HepG2 (cell line): Measurements from ENCODE around the gene RNU7-1. TPM values are rescaled to one million over a fixed set of nuclear protein-coding genes. Genes with fewer than 3 reads are reported as not detected.

Experiments
- ARNTL ChIP-seq: sonication (generic); formaldehyde crosslinking; IDR thresholded peaks from 2 replicates; pipeline ENCODE4 v1.4.0; 2020; ENCODE audit warnings: mild to moderate bottlenecking, missing genetic modification reagents
- CBFB ChIP-seq: sonication (generic); formaldehyde crosslinking; IDR thresholded peaks from 2 replicates; pipeline ENCODE4 v1.4.0; 2020; ENCODE audit warnings: missing genetic modification reagents
- HNRNPL ChIP-seq: fragments of 200-400 bp; formaldehyde crosslinking; IDR thresholded peaks from 2 replicates; pipeline ENCODE4 v1.6.1; 2017; ENCODE audit warnings: mild to moderate bottlenecking, low read depth, low read length
- HOXA7 ChIP-seq: sonication (generic); formaldehyde crosslinking; IDR thresholded peaks from 2 replicates; pipeline ENCODE4 v1.8.1; 2022; ENCODE audit warnings: mild to moderate bottlenecking, missing genetic modification reagents, moderate library complexity
- NFKBIZ ChIP-seq: IDR thresholded peaks from 2 replicates; pipeline ENCODE4 v1.6.1; 2018; ENCODE audit warnings: missing genetic modification reagents, missing compliant biosample characterization
- SNRNP70 ChIP-seq: fragments of 200-400 bp; formaldehyde crosslinking; IDR thresholded peaks from 2 replicates; pipeline ENCODE4 v1.6.1; 2017; ENCODE audit warnings: mild to moderate bottlenecking, low read depth, low read length, moderate library complexity
- SP4 ChIP-seq: sonication (generic); formaldehyde crosslinking; IDR thresholded peaks from 2 replicates; pipeline ENCODE4 v1.8.1; 2023; ENCODE audit warnings: mild to moderate bottlenecking, missing genetic modification reagents
- TBX2 ChIP-seq: sonication (generic); formaldehyde crosslinking; IDR thresholded peaks from 2 replicates; pipeline ENCODE4 v1.5.0; 2020; ENCODE audit warnings: missing genetic modification reagents, mild to moderate bottlenecking, borderline replicate concordance
- ZNF260 ChIP-seq: sonication (generic); formaldehyde crosslinking; IDR thresholded peaks from 2 replicates; pipeline ENCODE4 v1.4.0; 2020; ENCODE audit warnings: missing genetic modification reagents, low read depth, mild to moderate bottlenecking, borderline replicate concordance
- polyA plus RNA-seq, 8 experiments: library from polyadenylated mRNA; depleted of rRNA in 3 of 8; stranded (reverse) in 7 of 8; unstranded in 1 of 8; fragments of >200 nt; fragmentation: Illumina TruSeq in 4 of 8; extraction: Trizol in 4 of 8; gene quantifications; 2 replicates each; pipeline versions ENCODE4 v1.2.1 to v1.2.3, GENCODE V29; 2011 to 2016; ENCODE audit warnings: low read depth in 4 of 8, missing spikeins in 1 of 8, mixed read lengths in 1 of 8; ENCODE audit not compliant: insufficient read depth in 1 of 8
- total RNA-seq, 5 experiments: library from RNA; depleted of rRNA; stranded (reverse); fragments of >200 nt; fragmentation: Illumina TruSeq; extraction: Trizol; gene quantifications; 2 replicates each; pipeline ENCODE4 v1.2.3, GENCODE V29; 2016; ENCODE audit warnings: low read depth in 1 of 5
- TF ChIP-seq, protein P1 (sequence below): IDR thresholded peaks from 2 replicates; pipeline ENCODE4 v1.6.1; 2016; ENCODE audit warnings: low read depth, missing genetic modification reagents, missing compliant biosample characterization
- TF ChIP-seq, protein P2 (sequence below): sonication (generic); formaldehyde crosslinking; IDR thresholded peaks from 2 replicates; pipeline ENCODE4 v1.4.0; 2020; ENCODE audit warnings: missing genetic modification reagents, borderline replicate concordance
- TF ChIP-seq, protein P3 (sequence below): sonication (generic); formaldehyde crosslinking; IDR thresholded peaks from 2 replicates; pipeline ENCODE4 v1.4.0; 2020; ENCODE audit warnings: mild to moderate bottlenecking, missing genetic modification reagents
- TF ChIP-seq, protein P4 (sequence below): sonication (generic); formaldehyde crosslinking; IDR thresholded peaks from 2 replicates; pipeline ENCODE4 v1.5.0; 2020; ENCODE audit warnings: missing genetic modification reagents

RNU7-1 gene
- total and polyA plus RNA-seq, 2 of the 13 experiments (the other 11 are each of a cell fraction or from before 2014, with no cell fraction given) = not detected

DNA sequence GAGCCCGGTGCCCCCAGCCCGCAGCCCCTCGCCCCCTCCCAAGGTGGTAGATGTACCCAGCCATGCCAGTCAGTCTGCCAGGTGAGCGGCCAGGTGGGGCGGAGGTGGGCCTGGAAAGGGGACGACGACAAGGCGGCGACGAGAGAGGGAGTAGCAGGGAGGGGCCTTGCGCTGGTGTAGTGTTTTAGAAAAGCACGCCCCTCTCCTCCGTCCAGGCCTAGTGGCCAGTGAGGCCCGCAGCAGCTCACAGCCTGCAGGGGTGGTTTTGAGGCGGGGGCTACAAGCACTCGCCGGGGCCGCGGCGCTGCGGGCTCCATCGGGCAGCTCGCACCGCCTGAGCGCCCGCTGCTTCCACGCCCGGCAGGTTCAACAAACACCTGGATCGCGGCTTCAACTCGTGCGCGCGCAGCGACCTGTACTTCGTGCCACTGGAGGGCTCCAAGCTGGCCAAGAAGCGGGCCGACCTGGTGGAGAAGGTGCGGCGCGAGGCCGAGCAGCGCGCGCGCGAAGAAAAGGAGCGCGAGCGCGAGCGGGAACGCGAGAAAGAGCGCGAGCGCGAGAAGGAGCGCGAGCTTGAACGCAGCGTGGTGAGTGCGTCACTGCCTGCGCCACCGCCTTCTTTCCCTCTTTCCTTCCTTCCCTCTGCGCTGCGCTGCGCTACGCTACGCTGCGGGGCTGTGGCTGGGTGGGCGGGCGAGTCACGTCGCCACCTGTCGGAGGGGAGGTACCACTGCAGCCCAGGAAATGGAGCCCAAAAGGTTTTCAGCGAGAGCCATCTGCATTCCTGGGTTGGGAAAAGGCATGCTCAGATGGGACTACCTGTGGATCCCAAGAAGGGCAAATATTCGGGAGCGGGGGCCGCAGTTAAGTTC lies 5.9 kb upstream of the RNU7-1 start (continued):
- TF ChIP-seq, protein P1, sequence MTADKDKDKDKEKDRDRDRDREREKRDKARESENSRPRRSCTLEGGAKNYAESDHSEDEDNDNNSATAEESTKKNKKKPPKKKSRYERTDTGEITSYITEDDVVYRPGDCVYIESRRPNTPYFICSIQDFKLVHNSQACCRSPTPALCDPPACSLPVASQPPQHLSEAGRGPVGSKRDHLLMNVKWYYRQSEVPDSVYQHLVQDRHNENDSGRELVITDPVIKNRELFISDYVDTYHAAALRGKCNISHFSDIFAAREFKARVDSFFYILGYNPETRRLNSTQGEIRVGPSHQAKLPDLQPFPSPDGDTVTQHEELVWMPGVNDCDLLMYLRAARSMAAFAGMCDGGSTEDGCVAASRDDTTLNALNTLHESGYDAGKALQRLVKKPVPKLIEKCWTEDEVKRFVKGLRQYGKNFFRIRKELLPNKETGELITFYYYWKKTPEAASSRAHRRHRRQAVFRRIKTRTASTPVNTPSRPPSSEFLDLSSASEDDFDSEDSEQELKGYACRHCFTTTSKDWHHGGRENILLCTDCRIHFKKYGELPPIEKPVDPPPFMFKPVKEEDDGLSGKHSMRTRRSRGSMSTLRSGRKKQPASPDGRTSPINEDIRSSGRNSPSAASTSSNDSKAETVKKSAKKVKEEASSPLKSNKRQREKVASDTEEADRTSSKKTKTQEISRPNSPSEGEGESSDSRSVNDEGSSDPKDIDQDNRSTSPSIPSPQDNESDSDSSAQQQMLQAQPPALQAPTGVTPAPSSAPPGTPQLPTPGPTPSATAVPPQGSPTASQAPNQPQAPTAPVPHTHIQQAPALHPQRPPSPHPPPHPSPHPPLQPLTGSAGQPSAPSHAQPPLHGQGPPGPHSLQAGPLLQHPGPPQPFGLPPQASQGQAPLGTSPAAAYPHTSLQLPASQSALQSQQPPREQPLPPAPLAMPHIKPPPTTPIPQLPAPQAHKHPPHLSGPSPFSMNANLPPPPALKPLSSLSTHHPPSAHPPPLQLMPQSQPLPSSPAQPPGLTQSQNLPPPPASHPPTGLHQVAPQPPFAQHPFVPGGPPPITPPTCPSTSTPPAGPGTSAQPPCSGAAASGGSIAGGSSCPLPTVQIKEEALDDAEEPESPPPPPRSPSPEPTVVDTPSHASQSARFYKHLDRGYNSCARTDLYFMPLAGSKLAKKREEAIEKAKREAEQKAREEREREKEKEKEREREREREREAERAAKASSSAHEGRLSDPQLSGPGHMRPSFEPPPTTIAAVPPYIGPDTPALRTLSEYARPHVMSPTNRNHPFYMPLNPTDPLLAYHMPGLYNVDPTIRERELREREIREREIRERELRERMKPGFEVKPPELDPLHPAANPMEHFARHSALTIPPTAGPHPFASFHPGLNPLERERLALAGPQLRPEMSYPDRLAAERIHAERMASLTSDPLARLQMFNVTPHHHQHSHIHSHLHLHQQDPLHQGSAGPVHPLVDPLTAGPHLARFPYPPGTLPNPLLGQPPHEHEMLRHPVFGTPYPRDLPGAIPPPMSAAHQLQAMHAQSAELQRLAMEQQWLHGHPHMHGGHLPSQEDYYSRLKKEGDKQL (CRISPR knock-in tag) = peak; percentile 35; the same call in 1 of the 2 replicates
- TF ChIP-seq HOXA7 (CRISPR knock-in tag) = no peak
- TF ChIP-seq NFKBIZ (CRISPR knock-in tag) = peak; percentile 56; the same call in 1 of the 2 replicates
- TF ChIP-seq TBX2 (CRISPR knock-in tag) = peak; percentile 84; the same call in 1 of the 2 replicates
- no peak for TF ChIP-seq ZNF260 (CRISPR knock-in tag)
- TF ChIP-seq, protein P2, sequence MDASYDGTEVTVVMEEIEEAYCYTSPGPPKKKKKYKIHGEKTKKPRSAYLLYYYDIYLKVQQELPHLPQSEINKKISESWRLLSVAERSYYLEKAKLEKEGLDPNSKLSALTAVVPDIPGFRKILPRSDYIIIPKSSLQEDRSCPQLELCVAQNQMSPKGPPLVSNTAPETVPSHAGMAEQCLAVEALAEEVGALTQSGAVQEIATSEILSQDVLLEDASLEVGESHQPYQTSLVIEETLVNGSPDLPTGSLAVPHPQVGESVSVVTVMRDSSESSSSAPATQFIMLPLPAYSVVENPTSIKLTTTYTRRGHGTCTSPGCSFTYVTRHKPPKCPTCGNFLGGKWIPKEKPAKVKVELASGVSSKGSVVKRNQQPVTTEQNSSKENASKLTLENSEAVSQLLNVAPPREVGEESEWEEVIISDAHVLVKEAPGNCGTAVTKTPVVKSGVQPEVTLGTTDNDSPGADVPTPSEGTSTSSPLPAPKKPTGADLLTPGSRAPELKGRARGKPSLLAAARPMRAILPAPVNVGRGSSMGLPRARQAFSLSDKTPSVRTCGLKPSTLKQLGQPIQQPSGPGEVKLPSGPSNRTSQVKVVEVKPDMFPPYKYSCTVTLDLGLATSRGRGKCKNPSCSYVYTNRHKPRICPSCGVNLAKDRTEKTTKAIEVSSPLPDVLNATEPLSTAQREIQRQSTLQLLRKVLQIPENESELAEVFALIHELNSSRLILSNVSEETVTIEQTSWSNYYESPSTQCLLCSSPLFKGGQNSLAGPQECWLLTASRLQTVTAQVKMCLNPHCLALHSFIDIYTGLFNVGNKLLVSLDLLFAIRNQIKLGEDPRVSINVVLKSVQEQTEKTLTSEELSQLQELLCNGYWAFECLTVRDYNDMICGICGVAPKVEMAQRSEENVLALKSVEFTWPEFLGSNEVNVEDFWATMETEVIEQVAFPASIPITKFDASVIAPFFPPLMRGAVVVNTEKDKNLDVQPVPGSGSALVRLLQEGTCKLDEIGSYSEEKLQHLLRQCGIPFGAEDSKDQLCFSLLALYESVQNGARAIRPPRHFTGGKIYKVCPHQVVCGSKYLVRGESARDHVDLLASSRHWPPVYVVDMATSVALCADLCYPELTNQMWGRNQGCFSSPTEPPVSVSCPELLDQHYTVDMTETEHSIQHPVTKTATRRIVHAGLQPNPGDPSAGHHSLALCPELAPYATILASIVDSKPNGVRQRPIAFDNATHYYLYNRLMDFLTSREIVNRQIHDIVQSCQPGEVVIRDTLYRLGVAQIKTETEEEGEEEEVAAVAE (CRISPR knock-in tag) = no peak; the same call in none of the 2 replicates
- TF ChIP-seq HNRNPL = peak; percentile 52; the same call in 1 of the 2 replicates
- TF ChIP-seq, protein P3, sequence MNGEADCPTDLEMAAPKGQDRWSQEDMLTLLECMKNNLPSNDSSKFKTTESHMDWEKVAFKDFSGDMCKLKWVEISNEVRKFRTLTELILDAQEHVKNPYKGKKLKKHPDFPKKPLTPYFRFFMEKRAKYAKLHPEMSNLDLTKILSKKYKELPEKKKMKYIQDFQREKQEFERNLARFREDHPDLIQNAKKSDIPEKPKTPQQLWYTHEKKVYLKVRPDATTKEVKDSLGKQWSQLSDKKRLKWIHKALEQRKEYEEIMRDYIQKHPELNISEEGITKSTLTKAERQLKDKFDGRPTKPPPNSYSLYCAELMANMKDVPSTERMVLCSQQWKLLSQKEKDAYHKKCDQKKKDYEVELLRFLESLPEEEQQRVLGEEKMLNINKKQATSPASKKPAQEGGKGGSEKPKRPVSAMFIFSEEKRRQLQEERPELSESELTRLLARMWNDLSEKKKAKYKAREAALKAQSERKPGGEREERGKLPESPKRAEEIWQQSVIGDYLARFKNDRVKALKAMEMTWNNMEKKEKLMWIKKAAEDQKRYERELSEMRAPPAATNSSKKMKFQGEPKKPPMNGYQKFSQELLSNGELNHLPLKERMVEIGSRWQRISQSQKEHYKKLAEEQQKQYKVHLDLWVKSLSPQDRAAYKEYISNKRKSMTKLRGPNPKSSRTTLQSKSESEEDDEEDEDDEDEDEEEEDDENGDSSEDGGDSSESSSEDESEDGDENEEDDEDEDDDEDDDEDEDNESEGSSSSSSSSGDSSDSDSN (CRISPR knock-in tag) = peak; percentile 91; the same call in 1 of the 2 replicates
- TF ChIP-seq SP4 = peak; percentile 83
- no peak for TF ChIP-seq SNRNP70
- TF ChIP-seq CBFB = peak; percentile 90
- no peak; the same call in 1 of the 2 replicates for TF ChIP-seq ARNTL (CRISPR knock-in tag)
- TF ChIP-seq, protein P4, sequence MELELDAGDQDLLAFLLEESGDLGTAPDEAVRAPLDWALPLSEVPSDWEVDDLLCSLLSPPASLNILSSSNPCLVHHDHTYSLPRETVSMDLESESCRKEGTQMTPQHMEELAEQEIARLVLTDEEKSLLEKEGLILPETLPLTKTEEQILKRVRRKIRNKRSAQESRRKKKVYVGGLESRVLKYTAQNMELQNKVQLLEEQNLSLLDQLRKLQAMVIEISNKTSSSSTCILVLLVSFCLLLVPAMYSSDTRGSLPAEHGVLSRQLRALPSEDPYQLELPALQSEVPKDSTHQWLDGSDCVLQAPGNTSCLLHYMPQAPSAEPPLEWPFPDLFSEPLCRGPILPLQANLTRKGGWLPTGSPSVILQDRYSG (CRISPR knock-in tag) = no peak
